Body of pancreas (tissue), 4 donors: ENCODE data around the gene KCNJ6.

Experiments used
- CTCF ChIP-seq, 7 experiments: fragments of 450-650 bp in 4 of 7; fragments of 200-600 bp in 3 of 7; sonication (generic) in 3 of 7; IDR thresholded peaks; one replicate each; pipeline ENCODE4 v1.5.1; 2016 to 2019; ENCODE audit warnings: antibody characterized with exemption in 7 of 7
- POLR2A ChIP-seq, 3 donors: fragments of 450-650 bp; IDR thresholded peaks; one replicate each; pipeline ENCODE4 v1.6.1; 2016; ENCODE audit warnings: antibody characterized with exemption in 3 of 3, mild to moderate bottlenecking in 2 of 3

GRCh38 chr21:37670883-37671282 is 245.4 kb downstream of the KCNJ6 start:
- TF ChIP-seq CTCF (IDR thresholded peaks at IDR 0.05) = no peak
- TF ChIP-seq POLR2A (IDR thresholded peaks at IDR 0.05) = no peak
